ENCODE measurements around the gene CPNE4. TPM values are rescaled to one million over a fixed set of nuclear protein-coding genes. Genes with fewer than 3 reads are reported as not detected.

CPNE4 gene
- total RNA-seq, 2 donors from 2014 or later = 0.16 TPM; not detected in 1

- intact Hi-C loops (cut with DNase I) = no loop called here
Measured at GRCh38 chr3:132033471-132033870, 1.3 kb downstream of the CPNE4 start.

GRCh38 chr3:132032959-132033358, 1.9 kb downstream of the CPNE4 start:
- Histone ChIP-seq H3K4me3 (no peak overlapping the region), H3K4me1 (no peaks in the 10 kb centered on the region), H3K27ac (no peak overlapping the region), H3K36me3 (no peaks in the 10 kb centered on the region), H3K9me3 (no peaks in the 10 kb centered on the region), H3K9ac (ENCODE audit: low read depth in 2 of 2, low read length in 2 of 2) (no peak overlapping the region), H3K27me3 (peaks cover 29% of the 10 kb centered on the region)
- TF ChIP-seq CTCF (IDR thresholded peaks at IDR 0.05) = no peak
- DNase-seq = no peak
- intact Hi-C loops (cut with DNase I) = no loop called here

More at GRCh38 chr3:132033471-132033870, 1.3 kb downstream of the CPNE4 start:
- Histone ChIP-seq H3K27ac (no peak overlapping the region), H3K36me3 (no peaks in the 10 kb centered on the region), H3K4me3 (no peak overlapping the region), H3K9ac (ENCODE audit: low read depth in 2 of 2, low read length in 2 of 2) (no peak overlapping the region), H3K9me3 (no peaks in the 10 kb centered on the region), H3K4me1 (no peaks in the 10 kb centered on the region), H3K27me3 (peaks cover 29% of the 10 kb centered on the region)
- DNase-seq = no peak
- TF ChIP-seq CTCF (IDR thresholded peaks at IDR 0.05) = no peak

GRCh38 chr3:132029182-132029902, 5.5 kb downstream of the CPNE4 start:
- peak; percentile 73 for TF ChIP-seq CTCF (IDR thresholded peaks at IDR 0.05)
- H3K27ac ChIP-seq = no peak overlapping the region
- DNase-seq = peak; percentile 78
- no peak overlapping the region for H3K4me3 ChIP-seq
- no peaks in the 10 kb centered on the region for H3K9me3 ChIP-seq
- intact Hi-C loops (cut with DNase I) = loop anchor here (5.0 kb wide), 1 partner anchor 232 kb away; no protein-coding TSS in a partner anchor
- no peak overlapping the region for H3K9ac ChIP-seq (ENCODE audit: low read depth in 2 of 2, low read length in 2 of 2)
- H3K27me3 ChIP-seq = peaks cover 17% of the 10 kb centered on the region
- H3K4me1 ChIP-seq = no peaks in the 10 kb centered on the region
- H3K36me3 ChIP-seq = no peaks in the 10 kb centered on the region

- Histone ChIP-seq H3K4me3 (no peak overlapping the region), H3K9me3 (no peaks in the 10 kb centered on the region), H3K27ac (no peak overlapping the region), H3K27me3 (no peaks in the 10 kb centered on the region), H3K36me3 (no peaks in the 10 kb centered on the region), H3K4me1 (no peaks in the 10 kb centered on the region), H3K9ac (ENCODE audit: low read depth in 2 of 2, low read length in 2 of 2) (no peak overlapping the region)
- TF ChIP-seq CTCF (IDR thresholded peaks at IDR 0.05) = no peak
- intact Hi-C loops (cut with DNase I) = no loop called here
- no peak for DNase-seq
Measured at GRCh38 chr3:132022914-132023313, 11.9 kb downstream of the CPNE4 start.

GRCh38 chr3:132020058-132020457, 14.8 kb downstream of the CPNE4 start:
- no peak for TF ChIP-seq CTCF (IDR thresholded peaks at IDR 0.05)
- H3K9ac ChIP-seq (ENCODE audit: low read depth in 2 of 2, low read length in 2 of 2) = no peak overlapping the region
- H3K9me3 ChIP-seq = no peaks in the 10 kb centered on the region
- no peak overlapping the region for H3K27ac ChIP-seq
- no peaks in the 10 kb centered on the region for H3K4me1 ChIP-seq
- DNase-seq = no peak
- H3K4me3 ChIP-seq = no peak overlapping the region
- H3K36me3 ChIP-seq = no peaks in the 10 kb centered on the region
- no peaks in the 10 kb centered on the region for H3K27me3 ChIP-seq
- intact Hi-C loops (cut with DNase I) = no loop called here
